PC-3 (cell line): ENCODE results near the gene STAM. TPM values are rescaled to one million over a fixed set of nuclear protein-coding genes. Genes with fewer than 3 reads are reported as not detected.

Source experiments
- ATAC-seq: fragments of 200-7000 bp; cut with Tn5 transposase; 2 replicates; pipeline ENCODE4 v1.9.1; 2020; ENCODE audit warnings: mild to moderate bottlenecking, moderate library complexity
- BruUV-seq: library from RNA; stranded (reverse); fragments of 400-500 nt; replicated peaks from 2 replicates; lab custom pipeline; 2021; lab: Mats Ljungman, UMichigan
- CTCF ChIA-PET: fragments of 300-600 bp; sonication (Branson Sonifier 250); formaldehyde crosslinking; loops from one replicate; lab custom pipeline; 2022; ENCODE audit warnings: antibody characterized with exemption; lab: Charles Lee
- POLR2A ChIA-PET: fragments of 300-600 bp; sonication (Branson Sonifier 250); formaldehyde crosslinking; loops from one replicate; lab custom pipeline; 2022; ENCODE audit warnings: antibody characterized with exemption; ENCODE audit not compliant: unreplicated experiment; lab: Charles Lee
- DNase-seq: peaks from one replicate; pipeline ENCODE4 v3.0.0-alpha.2; 2015
- H2AFZ ChIP-seq: fragments of 300-600 bp; sonication (generic); 2 replicates; pipeline ENCODE4 v1.6.0; 2016; ENCODE audit warnings: antibody characterized with exemption, low read length
- H3F3A ChIP-seq: fragments of 300-600 bp; sonication (generic); one replicate; pipeline ENCODE4 v1.6.0; 2017; ENCODE audit warnings: antibody characterized with exemption, low read length, control low read depth, mild to moderate bottlenecking; ENCODE audit not compliant: unreplicated experiment
- H3K27ac ChIP-seq: fragments of 300-600 bp; sonication (generic); 2 replicates; pipeline ENCODE4 v1.5.1; 2016; ENCODE audit warnings: mild to moderate bottlenecking, low read length
- H3K27me3 ChIP-seq: fragments of 300-600 bp; sonication (generic); 2 replicates; pipeline ENCODE4 v1.6.1; 2016; ENCODE audit warnings: low read length, mixed read lengths
- H3K36me3 ChIP-seq: fragments of 300-600 bp; sonication (generic); 2 replicates; pipeline ENCODE4 v1.6.1; 2016; ENCODE audit warnings: low read depth, mixed run types, low read length, mixed read lengths
- H3K4me1 ChIP-seq: fragments of 300-600 bp; sonication (generic); 2 replicates; pipeline ENCODE4 v1.5.1; 2016; ENCODE audit warnings: low read length; ENCODE audit not compliant: insufficient read depth
- H3K4me2 ChIP-seq: fragments of 300-600 bp; sonication (generic); 2 replicates; pipeline ENCODE4 v1.6.0; 2016; ENCODE audit warnings: low read length
- H3K4me3 ChIP-seq: fragments of 300-600 bp; sonication (generic); 2 replicates; pipeline ENCODE4 v1.5.1; 2016; ENCODE audit warnings: mild to moderate bottlenecking, low read length, mixed read lengths
- H3K79me2 ChIP-seq: fragments of 300-600 bp; sonication (generic); 2 replicates; pipeline ENCODE4 v1.6.1; 2017; ENCODE audit warnings: low read length, mixed read lengths
- H3K9ac ChIP-seq: fragments of 300-600 bp; sonication (generic); 2 replicates; pipeline ENCODE4 v1.6.0; 2016; ENCODE audit warnings: mild to moderate bottlenecking, low read length
- H3K9me2 ChIP-seq: fragments of 300-600 bp; sonication (generic); replicated peaks from 2 replicates; pipeline ENCODE4 v1.6.1; 2016; ENCODE audit warnings: mixed run types, low read length, mixed read lengths
- H3K9me3 ChIP-seq: fragments of 300-600 bp; sonication (generic); 2 replicates; pipeline ENCODE4 v1.6.1; 2016; ENCODE audit warnings: low read length, mixed read lengths
- H4K20me1 ChIP-seq: fragments of 300-600 bp; sonication (generic); 2 replicates; pipeline ENCODE4 v1.6.1; 2016; ENCODE audit warnings: low read length, mixed read lengths
- CTCF ChIP-seq: fragments of 300-600 bp; sonication (generic); conservative IDR thresholded peaks from 2 replicates; pipeline ENCODE4 v1.5.1; 2017; ENCODE audit warnings: antibody characterized with exemption, low read depth, mild to moderate bottlenecking, low read length
- EZH2 ChIP-seq: fragments of 300-600 bp; sonication (generic); IDR thresholded peaks from one replicate; pipeline ENCODE4 v1.6.1; 2017; ENCODE audit warnings: antibody characterized with exemption, mild to moderate bottlenecking, low read length; ENCODE audit not compliant: unreplicated experiment
- EZH2phosphoT487 ChIP-seq: fragments of 300-600 bp; sonication (generic); IDR thresholded peaks from 2 replicates; pipeline ENCODE4 v1.6.1; 2018; ENCODE audit warnings: mild to moderate bottlenecking, antibody characterized with exemption, low read length, borderline replicate concordance
- intact Hi-C: fragments of 100-400 bp; cut with micrococcal nuclease; formaldehyde crosslinking; loops from 2 replicates; pipeline ENCODE4 v1.9.0; 2023
- total RNA-seq: library from RNA; depleted of rRNA; stranded (reverse); fragments of >200 nt; gene quantifications from 2 replicates; pipeline ENCODE4 v1.2.3, GENCODE V29; 2014

The STAM gene
- total RNA-seq, 1 experiment from 2014 or later: 7.8 TPM

DNA sequence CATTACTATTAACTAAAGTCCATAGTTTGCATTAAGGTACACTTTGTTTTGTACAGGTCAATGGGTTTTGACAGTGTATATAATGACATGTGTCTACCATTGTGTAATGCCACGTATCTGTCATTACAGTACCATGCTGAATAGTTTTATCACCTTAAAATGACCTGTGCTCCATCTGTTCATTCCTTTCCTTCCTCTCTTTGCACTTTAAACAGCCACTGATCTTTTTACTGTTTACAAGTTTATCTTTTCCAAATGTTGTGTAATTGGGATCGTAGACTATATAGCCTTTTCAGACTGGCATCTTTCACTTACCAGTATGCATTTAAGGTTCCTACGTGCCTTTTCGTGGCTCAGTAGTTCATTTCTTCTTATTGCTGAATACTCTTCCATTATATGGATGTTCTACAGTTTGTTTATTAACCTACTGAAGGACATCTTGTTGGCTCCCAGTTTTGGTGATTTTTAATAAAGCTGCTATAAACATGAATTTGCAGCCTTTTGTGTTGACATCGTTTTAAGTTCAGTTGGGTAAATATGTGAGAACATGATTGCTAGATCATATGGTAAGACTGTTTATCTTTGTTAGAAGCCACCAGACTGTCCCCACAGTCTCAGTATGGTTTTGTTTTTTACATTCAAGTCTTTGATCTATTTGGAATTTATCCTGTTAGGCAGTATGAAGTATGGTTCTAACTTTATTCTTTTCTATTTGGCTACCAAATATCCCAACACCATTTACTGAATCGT lies 24.7 kb downstream of the STAM start:
- H2AFZ ChIP-seq: no peak overlapping the region
- peaks cover 36% of the 10 kb centered on the region for H3K4me1 ChIP-seq
- ATAC-seq (no peak), DNase-seq (no peak)
- H3K27ac ChIP-seq: no peak overlapping the region
- no peaks in the 10 kb centered on the region for H3F3A ChIP-seq
- no peaks in the 10 kb centered on the region for H4K20me1 ChIP-seq
- no peak overlapping the region for H3K9ac ChIP-seq
- POLR2A ChIA-PET: no interaction called here
- H3K4me2 ChIP-seq: no peak overlapping the region
- peaks cover 70% of the 10 kb centered on the region for H3K79me2 ChIP-seq
- H3K9me3 ChIP-seq: no peaks in the 10 kb centered on the region
- no TSS peak for BruUV-seq
- CTCF ChIA-PET: no interaction called here
- no peaks in the 10 kb centered on the region for H3K36me3 ChIP-seq
- no peaks in the 10 kb centered on the region for H3K9me2 ChIP-seq
- no peak overlapping the region for H3K4me3 ChIP-seq
- intact Hi-C loops: no loop called here
- TF ChIP-seq EZH2: no peak
- TF ChIP-seq CTCF: no peak
- TF ChIP-seq EZH2phosphoT487: no peak
- H3K27me3 ChIP-seq: no peaks in the 10 kb centered on the region

DNA sequence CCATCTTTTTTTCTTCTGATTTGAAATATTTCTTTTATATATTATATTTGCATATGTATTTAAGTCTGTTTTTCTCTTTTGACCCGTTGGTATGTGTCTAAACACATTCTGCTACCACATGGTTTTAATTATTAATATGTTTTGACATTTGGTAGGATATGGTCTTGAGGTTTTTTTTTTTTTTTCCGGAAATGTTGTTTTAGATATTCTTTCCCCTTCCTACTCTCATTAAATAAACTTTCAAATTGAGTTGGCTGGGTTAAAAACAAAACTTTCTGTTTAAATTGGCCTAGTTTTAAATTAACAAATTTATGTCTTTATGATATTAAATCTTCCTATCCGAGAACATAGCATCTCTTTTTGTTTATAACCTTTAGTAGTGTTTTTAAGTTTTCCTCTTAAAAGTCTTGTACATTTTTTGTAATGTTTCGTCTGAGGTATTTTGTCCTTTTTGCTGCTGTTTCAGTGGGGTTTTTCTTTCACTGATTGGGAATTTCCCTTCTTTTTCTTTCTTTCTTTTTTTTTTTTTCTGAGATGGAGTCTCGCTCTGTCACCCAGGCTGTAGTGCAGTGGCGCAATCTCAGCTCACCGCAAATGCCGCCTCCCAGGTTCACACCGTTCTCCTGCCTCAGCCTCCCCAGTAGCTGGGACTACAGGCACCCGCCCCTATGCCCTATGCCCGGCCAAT lies 25.4 kb downstream of the STAM start:
- no peak overlapping the region for H3K4me3 ChIP-seq
- peaks cover 42% of the 10 kb centered on the region for H3K4me1 ChIP-seq
- no peaks in the 10 kb centered on the region for H3K36me3 ChIP-seq
- ATAC-seq (no peak), DNase-seq (no peak)
- no peak overlapping the region for H3K9ac ChIP-seq
- H3F3A ChIP-seq: no peaks in the 10 kb centered on the region
- H3K27me3 ChIP-seq: no peaks in the 10 kb centered on the region
- no TSS peak for BruUV-seq
- ChIA-PET CTCF (no interaction called here), POLR2A (no interaction called here)
- no peak for TF ChIP-seq EZH2
- no peak for TF ChIP-seq EZH2phosphoT487
- H3K9me3 ChIP-seq: no peaks in the 10 kb centered on the region
- peaks cover 73% of the 10 kb centered on the region for H3K79me2 ChIP-seq
- H3K9me2 ChIP-seq: no peaks in the 10 kb centered on the region
- H3K4me2 ChIP-seq: no peak overlapping the region
- intact Hi-C loops: no loop called here
- H3K27ac ChIP-seq: no peak overlapping the region
- H2AFZ ChIP-seq: no peak overlapping the region
- H4K20me1 ChIP-seq: no peaks in the 10 kb centered on the region

- Histone ChIP-seq H2AFZ (no peak overlapping the region), H3K27me3 (no peaks in the 10 kb centered on the region), H3K4me3 (no peak overlapping the region), H3K9me3 (no peaks in the 10 kb centered on the region), H3K9me2 (no peaks in the 10 kb centered on the region), H4K20me1 (no peaks in the 10 kb centered on the region), H3K4me1 (peaks cover 33% of the 10 kb centered on the region), H3F3A (no peaks in the 10 kb centered on the region), H3K36me3 (no peaks in the 10 kb centered on the region), H3K27ac (no peak overlapping the region), H3K9ac (no peak overlapping the region), H3K79me2 (peaks cover 83% of the 10 kb centered on the region), H3K4me2 (no peak overlapping the region)
- POLR2A ChIA-PET: interaction anchor here (0.6 kb wide), 1 partner anchor 47 kb away, joined by 4 read pairs; no protein-coding TSS in a partner anchor
- intact Hi-C loops: no loop called here
- DNase-seq (peak; percentile 6), ATAC-seq (no peak)
- no peak for TF ChIP-seq CTCF
- TF ChIP-seq EZH2: no peak
- TF ChIP-seq EZH2phosphoT487: no peak
- no TSS peak for BruUV-seq
- CTCF ChIA-PET: no interaction called here
Measured at GRCh38 chr10:17671307-17671706, 27.4 kb downstream of the STAM start.
